Endothelial cell of hepatic sinusoid (primary cell): ENCODE measurements around the gene BCL10.

Experiments used
- in situ Hi-C: cut with HindIII; loops from 2 replicates; pipeline ENCODE4 v1.10.0; 2017; ENCODE audit warnings: low sequenced_read_pairs

Gene BCL10

GRCh38 chr1:85303440-85304162 is 27.2 kb upstream of the BCL10 start:
- in situ Hi-C loops, result loop anchor here (10.0 kb wide), 1 partner anchor 91 kb away; no protein-coding TSS in a partner anchor

DNA sequence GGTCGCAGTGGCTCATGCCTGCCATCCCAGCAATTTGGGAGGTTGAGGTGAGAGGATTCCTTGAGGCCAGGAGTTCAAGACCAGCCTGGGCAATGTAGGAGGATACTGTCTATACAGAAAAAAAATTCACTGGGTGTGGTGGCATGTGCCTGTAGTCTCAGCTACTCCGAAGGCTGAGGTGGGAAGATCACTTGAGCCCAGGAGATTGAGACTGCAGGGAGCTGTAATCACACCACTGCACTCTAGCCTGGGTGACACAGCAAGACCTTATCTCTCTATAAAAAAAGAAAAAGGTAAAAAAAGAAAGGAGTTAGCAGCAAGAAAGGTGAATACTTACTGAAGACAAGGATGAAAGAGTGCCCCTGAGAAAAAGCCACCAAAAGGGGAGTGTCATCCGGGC is 23.7 kb upstream of the BCL10 start:
- in situ Hi-C loops, result loop anchor here (10.0 kb wide), 1 partner anchor 95 kb away; no protein-coding TSS in a partner anchor

DNA sequence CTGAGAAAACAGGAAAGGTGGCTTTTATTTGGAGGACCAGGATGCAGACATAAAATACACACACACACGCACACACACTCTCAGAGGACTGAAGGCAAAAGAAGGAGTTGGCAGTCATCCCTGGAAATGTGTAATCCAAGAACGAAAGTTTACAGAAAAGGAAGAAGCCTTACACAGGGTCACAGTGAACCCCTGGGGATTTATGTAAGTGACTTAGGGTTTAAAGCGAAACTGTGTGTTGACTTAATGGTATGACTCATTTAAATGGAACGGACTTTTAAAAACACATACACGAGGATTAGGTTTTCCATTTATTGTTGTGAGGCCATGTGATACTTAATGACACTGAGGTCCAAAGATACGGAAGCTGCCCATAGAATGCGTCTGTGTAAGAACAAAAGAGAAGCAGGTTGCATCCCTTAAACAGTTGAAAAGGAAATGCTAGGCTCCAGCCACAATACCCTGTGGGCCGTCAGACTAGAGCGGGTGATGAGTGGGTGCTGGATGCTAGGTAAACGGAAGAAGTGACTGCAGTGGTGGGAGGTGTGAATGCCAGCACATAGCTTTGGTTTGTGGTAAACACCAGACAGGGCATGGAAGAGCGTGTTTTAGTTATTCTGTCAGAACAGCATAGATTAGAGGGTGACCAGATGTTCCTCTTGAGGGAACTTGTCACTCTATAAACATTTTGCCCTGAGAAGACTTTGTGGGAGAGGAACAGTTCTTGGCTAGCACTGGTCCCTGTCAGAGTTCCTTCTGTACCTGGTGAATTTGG is 21.6 kb upstream of the BCL10 start:
- in situ Hi-C loops, result loop anchor here (10.0 kb wide), 1 partner anchor 187 kb away; no protein-coding TSS in a partner anchor

DNA sequence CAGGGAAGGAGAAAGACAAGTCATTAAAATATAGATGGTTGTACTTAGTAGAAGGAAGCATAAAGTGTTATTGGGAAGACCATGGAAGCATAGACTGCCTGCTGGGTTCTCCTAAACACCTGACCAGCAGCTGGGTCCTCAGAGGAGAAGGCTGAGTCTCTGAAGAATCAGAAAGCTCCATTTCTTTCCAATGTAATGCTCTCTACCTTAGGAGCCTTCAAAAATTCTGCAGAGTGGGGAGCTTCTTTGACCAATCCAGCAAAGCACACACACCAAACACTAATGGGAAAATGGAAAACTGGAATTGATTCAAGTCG is 21.1 kb upstream of the BCL10 start:
- in situ Hi-C loops, result loop anchor here (10.0 kb wide), 1 partner anchor 187 kb away; no protein-coding TSS in a partner anchor

DNA sequence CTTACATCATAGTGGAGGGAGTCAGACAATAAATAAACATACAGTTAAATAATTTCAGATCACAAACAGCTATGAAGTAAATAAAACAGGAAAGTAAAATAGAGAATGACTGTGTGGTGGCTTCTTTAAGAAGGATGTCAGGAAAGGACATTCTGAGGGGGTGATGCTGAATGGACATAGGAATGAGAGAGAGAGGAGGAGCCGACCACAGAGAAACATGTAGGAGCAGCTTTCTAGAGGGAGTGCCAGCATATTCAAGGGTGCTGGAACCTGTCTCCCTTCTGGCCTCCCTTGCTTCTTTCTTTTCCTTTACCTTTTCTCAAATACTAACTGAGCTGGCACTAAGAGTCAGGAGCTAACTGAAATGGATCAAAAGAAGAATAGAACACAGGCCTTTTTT is 20.5 kb upstream of the BCL10 start:
- in situ Hi-C loops, result loop anchor here (10.0 kb wide), 1 partner anchor 188 kb away; no protein-coding TSS in a partner anchor

GRCh38 chr1:85295654-85296053 is 19.2 kb upstream of the BCL10 start:
- in situ Hi-C loops, result loop anchor here (10.0 kb wide), 1 partner anchor 189 kb away; no protein-coding TSS in a partner anchor

GRCh38 chr1:85295006-85295431 is 18.6 kb upstream of the BCL10 start:
- in situ Hi-C loops, result loop anchor here (10.0 kb wide), 1 partner anchor 190 kb away; no protein-coding TSS in a partner anchor

DNA sequence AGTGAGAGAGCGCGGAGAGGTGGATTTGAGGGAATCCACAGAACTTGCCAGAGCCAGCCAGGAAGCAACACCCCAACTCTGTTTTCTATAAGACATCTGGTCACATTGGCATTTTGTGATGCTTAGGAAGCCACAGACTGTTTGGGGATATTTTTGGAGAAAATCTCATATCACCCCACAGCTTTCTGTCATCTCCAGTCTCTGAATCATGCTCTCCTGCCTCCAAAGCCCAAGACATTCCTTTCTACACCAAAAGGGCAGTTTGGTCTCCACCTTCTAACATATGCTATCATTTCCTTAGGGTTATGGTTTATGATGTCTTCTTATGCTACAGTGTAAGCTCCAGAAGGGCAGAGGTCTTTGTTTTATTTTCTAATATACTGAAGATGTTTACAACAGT is 14.4 kb upstream of the BCL10 start:
- in situ Hi-C loops, result loop anchor here (10.0 kb wide), 1 partner anchor 194 kb away; no protein-coding TSS in a partner anchor

DNA sequence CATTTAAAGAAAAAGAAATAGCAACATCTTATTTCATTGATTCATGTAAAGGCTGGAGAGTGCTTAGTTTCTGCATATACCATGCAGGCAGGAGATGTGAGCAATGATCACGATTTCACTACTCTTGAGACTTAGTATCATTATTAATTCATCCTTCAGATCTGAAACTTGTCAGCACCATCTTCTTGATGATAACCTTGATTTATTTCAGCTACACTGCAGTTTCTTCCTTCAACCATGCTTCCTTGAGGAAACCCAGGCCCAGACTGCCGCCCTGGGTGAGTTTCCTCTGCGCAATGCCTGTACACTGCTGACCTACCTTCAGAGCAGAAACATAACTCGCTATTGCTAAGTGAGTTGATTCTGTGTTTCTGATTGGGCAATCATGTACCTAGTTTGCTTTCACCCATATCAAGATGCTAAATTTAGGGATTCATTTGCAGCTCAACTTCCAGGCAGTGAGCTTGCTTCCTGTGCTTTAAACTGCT is 13.5 kb upstream of the BCL10 start:
- in situ Hi-C loops, result loop anchor here (10.0 kb wide), 1 partner anchor 195 kb away; no protein-coding TSS in a partner anchor

- in situ Hi-C loops, result no loop called here
Measured at GRCh38 chr1:85289207-85289847, 12.9 kb upstream of the BCL10 start.

- in situ Hi-C loops, result no loop called here
Measured at GRCh38 chr1:85284202-85284601, 7.8 kb upstream of the BCL10 start.

- in situ Hi-C loops, result no loop called here
Measured at GRCh38 chr1:85283475-85284199, 7.2 kb upstream of the BCL10 start.

DNA sequence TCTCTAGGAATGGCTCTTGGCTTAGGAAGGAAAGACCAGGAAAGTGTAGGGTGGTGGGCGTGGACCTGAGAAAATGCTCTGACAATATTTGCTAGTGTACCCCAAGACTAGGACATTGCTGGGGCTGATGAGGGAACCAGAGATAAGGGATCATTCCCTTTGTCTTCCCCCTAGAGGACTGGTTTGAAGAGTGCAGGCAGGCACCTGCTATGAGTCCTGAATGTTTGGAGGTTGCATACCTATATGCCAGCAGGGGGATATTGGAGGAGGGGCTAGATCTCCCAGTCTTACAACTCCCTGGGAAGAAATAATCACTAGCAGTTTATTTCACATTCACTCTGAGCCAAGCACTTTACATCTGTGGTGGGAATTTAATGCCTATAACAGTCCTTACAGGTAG is 6.0 kb upstream of the BCL10 start:
- in situ Hi-C loops, result no loop called here

DNA sequence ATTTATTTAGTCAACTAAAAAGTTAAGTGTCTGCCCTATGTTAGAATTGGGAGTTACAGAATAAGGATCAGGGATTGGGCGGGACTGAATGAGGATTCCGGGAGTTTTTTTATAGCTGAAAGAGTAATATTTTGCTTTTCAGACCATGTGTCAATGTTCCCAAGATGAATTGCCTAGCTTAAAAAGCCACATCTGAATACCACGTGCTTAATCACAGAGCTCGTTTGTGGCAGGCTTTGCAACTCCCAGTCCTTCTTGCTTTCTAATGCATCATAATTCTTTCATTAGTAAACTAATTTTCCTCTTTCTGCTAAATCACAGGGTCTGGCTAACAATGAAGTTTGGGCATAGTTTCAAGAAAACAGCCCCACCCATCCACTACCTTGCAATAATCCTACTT is 4.2 kb upstream of the BCL10 start:
- in situ Hi-C loops, result no loop called here

- in situ Hi-C loops, result no loop called here
Measured at GRCh38 chr1:85279458-85280080, 3.1 kb upstream of the BCL10 start.

GRCh38 chr1:85278853-85279314 is 2.5 kb upstream of the BCL10 start:
- in situ Hi-C loops, result no loop called here

DNA sequence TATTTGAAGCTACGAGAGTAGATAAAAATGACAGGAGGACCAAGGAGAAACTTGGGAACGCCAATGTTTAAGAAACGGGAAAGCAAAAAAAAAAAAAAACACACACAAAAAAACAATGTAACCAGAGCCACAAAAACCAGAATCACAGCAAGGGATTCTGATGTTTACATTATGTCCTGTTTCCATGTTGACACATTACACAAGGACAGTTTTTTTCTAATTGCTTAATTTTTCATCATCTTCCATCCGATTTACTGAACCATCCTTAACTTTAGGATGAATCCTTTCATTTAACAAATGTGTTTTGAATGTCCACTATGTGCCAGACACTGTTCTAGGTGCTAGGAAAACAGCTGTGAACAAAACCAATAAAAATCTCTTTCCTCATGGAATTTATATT is 1.4 kb upstream of the BCL10 start:
- in situ Hi-C loops, result no loop called here

DNA sequence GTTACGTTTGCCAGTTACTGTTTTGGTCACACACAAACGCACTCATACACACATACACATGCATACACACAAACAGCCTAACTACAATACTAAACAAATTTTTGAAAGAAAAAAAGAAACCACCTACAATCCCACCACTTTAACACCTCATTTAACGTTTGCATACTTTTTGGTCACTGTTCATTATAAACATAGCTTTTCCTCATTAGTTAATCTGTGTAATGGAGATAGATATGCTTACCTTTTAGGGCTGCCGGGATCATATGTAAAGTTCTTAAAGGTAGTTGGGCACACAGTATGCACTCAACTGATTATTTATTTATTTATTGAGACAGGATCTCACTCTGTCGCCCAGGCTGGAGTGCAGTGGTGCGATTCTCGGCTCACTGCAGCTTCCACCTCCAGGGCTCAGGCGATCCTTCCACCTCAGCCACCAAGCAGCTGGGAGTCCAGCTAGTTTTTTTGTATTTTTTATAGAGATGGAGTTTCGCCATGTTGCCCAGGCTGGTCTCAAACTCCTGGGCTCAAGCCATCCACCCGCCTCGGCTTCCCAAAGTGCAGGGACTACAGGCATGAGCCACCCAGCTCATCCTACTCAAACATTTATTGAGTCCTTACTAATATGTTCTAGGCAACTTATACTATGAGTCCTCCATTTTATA is 677 bp upstream of the BCL10 start:
- in situ Hi-C loops, result no loop called here

DNA sequence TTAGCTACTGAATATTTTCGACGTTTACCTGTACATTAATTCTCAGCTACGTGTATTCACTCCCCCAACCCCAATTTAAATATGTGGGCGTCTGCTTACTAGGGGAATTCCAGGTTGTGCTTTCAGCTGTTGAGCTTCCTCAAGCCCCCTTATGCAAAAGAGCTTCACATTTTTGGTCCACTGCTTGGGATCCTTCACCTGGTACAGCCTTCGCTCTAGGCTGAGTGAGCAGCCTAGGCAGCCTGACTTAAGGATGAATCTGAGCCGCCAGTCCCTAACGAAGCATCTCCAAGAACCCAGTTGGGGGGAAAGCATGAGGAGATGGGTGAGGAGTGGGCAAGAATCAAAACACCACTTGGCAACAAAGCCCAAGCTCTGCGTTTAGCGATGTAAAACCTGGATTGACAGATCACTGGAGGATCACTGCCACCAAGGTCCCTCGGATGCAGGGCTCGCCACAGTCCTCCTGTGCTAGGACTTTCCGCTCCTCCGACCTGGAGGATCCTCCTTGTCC is 674 bp downstream of the BCL10 start:
- in situ Hi-C loops, result no loop called here
